ENCODE data around the gene DLK2.
"Not testable (repeated sequence)": the region's sequence is repeated elsewhere in the genome, so short reads cannot be mapped to it uniquely, and the experiment has no call there.

Gene DLK2, protein sequence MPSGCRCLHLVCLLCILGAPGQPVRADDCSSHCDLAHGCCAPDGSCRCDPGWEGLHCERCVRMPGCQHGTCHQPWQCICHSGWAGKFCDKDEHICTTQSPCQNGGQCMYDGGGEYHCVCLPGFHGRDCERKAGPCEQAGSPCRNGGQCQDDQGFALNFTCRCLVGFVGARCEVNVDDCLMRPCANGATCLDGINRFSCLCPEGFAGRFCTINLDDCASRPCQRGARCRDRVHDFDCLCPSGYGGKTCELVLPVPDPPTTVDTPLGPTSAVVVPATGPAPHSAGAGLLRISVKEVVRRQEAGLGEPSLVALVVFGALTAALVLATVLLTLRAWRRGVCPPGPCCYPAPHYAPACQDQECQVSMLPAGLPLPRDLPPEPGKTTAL

DNA sequence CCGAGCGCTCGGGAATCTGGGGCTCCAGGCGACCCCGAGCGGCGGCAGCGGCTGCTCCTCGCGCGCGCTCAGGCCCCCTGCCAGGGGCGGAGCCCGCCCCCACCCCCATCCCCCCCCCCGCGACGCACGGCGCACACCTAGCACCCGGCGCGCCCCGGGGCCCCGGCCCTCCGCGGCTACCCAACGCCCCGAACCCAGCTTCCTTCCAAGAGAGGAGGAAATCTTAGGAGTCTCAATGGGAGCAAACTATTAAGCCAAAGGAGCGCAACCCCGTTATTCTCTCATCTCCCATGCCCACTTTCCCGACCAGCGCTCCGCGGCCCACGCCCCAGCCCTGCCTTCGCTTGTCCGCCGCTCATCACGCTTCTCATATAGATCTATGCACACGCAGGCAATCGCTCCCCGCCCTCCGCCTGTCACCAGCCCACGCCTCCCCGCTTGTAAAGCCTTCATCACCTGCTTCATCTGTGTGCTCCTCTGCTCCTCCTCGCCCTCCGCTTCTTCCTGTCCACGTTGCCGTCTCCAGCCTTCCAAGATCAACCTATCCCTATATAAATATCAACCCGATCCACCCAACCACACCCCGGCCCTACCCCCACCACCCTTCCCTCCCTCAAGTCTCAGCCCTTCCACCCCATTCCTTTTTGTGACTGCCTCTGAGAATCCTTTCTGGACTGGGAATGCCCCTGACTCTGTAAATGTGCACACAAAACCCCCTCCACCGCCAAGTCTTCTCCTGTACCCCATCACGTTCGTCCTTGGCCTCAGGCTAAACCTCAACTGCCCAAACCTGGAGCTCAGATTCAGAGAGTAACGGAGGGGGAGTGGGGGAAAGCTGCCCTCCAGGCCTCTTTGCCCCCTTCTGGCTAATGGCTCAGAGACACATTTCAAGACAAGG is at the start of gene DLK2:
Gene DLK2 (minus strand): TSS at position 18 of the 898 bp plus-strand sequence. CDS start 723 bp downstream, outside the sequence.
- peak; percentile 47 for DNase-seq

DNA sequence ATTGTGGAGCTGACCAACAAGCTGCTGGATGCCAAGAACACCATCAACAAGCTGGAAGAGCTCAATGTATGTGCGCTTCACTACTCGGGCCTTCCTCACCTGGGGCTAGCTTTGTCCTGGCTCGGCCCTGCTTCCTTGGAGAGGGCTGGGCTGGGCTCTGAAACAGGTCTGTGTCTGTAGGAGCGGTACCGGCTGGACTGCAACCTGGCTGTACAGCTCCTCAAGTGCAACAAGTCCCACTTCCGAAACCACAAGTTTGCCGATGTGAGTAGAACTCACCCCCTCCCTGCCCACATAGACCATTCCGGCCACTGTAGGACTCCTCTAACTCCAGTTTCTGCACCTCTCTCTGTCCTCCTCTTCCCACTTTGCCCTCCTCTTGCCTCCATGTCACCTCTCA is 48.1 kb upstream of the DLK2 start:
- no peak for DNase-seq

DNA sequence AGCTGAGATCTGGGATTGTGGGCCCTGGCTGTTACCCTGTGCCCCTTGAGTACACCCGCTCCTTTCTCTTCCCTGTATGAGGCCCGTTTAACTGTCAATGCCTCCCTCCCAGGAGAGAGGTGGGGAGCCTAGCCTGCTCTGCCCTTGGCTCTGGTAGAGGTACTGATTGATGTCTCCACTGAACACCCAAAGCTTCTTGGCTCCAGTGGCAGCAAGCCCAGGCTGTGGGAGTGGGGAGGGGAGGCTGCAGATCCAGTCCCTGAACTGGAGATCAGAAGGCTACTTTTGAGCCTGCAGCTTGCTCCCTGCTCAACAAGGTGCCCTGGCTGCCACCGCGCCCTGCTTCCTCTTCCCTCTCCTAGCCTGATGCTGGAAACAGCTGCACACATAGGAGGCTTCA is 47.3 kb upstream of the DLK2 start:
- no peak for DNase-seq

DNA sequence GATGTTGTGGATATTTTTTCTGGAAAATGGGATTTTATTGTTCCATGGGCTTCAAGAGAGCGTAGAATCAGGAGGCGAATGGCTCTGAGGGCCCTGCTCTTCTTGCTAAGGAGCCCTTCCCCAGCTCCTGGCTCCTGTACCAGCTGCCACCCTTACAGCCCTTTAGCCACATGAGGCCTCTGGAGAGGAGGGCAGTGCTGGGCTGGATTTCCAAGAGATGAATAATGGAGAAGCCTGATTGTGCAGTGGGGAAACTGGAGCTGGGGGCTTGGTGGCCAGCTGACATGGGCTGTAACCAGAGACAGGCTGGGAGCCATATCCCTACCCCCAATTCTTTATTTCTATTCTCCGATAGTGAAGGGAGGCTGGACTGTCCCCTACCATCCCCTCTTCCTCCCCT is 45.6 kb upstream of the DLK2 start:
- DNase-seq, result no peak

DNA sequence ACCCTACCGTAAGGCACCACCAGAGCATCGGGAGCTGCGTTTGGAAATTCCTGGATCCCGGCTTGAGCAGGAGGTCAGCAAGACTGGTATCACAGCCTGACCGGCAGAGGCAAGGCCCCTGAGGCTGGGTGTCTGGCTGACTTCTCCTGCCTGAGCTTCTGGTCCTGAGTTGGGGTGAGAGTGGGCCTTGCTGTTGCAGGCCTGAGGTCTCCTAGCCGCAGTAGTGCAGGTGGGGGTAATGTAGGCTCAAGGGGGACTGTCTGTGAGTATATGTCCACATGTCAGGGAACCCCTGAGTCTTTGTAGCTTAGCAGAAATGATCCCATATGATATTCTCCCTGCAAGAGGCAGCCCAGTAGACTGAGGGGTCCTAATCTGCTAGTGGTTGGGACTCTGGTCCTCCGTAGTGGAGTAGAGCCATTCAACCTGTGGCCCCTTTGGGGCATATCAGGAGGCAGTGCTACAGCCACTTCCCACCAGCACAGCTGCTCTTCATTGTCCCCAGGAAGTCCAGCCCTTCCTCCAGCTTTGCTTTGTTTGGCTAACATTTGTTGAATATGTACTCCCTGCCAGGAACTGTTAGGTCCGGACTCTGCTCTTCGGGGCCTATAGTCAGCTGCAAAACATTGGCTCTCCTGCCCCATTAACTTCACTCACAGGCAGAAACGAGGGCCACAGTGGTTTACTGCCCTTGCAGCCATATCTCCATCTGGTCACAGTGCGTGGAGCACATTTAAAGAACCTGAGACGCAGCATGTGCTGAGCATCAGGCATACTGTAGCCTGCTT is 43.9 kb upstream of the DLK2 start:
- no peak for DNase-seq

- DNase-seq, result not testable (repeated sequence)
Measured at GRCh38 chr6:43498291-43498690, 42.9 kb upstream of the DLK2 start.

GRCh38 chr6:43497689-43498088 is 42.3 kb upstream of the DLK2 start:
- no peak for DNase-seq

DNA sequence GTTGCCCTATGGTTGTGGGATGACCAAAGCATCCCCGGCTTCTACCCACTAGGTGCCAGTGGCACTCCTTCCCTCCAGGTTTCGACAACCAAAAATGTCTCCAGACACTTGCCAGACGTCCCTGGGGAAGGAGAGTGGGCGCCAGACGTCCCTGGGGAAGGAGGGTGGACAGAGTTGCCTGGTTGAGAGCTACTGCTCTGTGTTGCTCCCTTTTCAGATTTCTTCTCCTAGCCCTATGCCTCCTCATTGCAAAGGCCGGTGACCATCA is 41.7 kb upstream of the DLK2 start:
- DNase-seq, result no peak

GRCh38 chr6:43496370-43497128 is 41.2 kb upstream of the DLK2 start:
- no peak for DNase-seq

GRCh38 chr6:43495409-43495941 is 40.1 kb upstream of the DLK2 start:
- no peak for DNase-seq

DNA sequence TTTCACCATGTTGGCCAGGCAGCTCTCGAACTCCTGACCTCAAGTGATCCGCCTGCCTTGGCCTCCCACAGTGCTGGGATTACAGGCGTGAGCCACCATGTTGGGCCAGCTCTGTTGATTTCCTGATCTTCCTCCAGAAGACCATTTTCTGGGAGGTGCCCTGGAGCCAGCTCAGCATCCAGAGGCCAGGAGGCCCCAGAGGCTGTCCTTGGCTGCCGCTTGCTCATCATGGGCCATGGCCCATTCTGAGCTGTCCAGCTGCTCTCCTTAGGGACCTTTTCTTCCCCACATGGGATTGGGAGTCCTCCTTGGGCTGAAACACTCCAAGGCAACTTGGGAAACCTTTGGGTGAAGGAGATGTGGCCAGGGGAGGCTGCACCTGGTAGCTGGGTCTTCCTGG is 39.4 kb upstream of the DLK2 start:
- DNase-seq, result no peak

GRCh38 chr6:43494321-43494720 is 39.0 kb upstream of the DLK2 start:
- no peak for DNase-seq

GRCh38 chr6:43493833-43494232 is 38.5 kb upstream of the DLK2 start:
- no peak for DNase-seq

DNA sequence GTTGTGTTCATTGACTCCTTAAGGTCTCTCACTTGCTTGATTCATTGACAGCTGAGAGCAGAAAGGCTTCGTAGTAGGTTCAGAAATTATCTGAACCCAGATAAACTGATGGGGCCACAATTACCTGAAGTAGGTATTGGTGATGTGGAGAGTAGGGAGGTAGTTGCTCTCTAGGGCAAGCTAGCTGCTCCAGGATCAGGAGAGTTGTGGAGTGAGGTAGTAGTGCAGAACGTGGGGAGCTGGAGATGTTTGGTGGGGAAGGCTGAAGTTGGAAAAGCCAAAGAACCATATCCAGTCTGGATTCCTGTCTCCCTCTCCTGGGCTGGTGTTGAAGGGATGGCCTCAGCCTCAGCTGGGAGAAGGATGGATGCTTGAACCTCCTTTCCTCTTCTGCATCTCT is 37.9 kb upstream of the DLK2 start:
- DNase-seq, result no peak

- no peak for DNase-seq
Measured at GRCh38 chr6:43492673-43493072, 37.3 kb upstream of the DLK2 start.

GRCh38 chr6:43491750-43492661 is 36.7 kb upstream of the DLK2 start:
- DNase-seq, result no peak

- DNase-seq, result no peak
Measured at GRCh38 chr6:43490523-43490939, 35.2 kb upstream of the DLK2 start.

DNA sequence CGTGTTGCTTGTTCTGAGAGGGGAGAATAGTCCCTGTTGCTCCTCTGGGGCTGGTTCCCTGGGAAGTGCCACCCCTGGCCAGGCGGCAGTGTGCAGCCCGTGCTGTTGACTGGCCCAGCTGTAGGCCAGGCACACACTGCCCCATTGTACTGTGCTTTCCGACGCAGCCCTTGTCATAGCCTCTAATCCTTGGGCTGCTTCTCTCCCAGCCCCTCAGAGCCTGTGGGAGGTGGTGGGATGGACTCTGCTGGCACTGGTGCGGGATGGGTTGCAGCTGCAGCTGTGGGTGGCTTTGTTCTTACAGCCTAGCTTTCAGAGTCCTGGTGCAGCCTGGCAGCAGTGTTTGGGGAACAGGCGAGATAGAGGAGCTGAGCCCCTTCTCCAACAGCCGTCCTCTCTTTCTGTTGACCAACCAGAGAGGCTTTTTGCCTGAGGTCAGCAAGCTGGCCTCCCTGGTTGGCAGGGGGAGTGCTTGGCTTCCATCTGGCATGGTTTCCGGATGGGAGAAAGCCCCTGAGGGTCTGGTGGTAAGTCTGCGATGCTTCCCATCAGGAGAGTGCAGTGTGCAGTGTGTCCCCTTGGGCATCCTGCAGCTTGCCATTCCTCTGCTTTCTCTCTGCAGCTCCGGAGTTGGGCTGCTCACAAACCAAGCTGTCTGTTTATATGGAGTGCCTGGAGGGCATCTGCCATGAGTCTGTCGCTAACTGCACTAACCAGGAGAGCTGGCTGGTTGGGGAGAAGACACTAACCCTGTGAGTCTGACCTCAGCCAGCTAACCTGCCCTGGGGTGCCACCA is 34.1 kb upstream of the DLK2 start:
- DNase-seq, result no peak

DNA sequence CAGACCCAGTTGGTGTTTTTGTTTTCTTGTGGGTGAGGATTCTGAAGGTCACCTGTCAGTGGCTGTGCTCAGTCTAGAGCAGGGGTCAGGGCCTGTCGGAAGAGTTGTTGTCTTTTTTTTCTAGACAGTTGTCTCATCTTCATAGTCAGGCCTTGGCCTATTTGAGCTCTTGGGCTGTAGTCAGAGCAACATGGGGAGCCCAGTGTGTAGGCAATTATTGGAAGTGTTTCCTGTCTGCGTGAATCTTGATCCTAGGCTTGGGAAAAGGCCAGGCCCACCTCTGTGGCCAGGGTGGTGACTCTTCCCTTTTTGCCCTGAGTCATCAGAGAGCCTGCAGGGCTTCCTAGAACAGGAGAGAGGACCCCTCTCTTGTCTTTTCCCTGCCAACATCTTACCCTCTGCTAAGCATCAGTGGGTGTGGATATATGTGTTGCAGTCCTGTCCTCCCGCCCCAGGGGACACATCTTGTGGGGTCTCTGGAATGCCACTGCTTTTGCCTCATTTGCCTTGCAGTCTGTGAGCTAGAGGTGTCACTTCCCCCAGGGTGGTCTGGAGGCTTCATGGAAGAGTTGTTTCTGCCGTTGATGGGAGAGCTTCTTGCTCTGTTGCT is 33.4 kb upstream of the DLK2 start:
- no peak for DNase-seq

All from stimulated activated CD4-positive, alpha-beta T cell treated with anti-CD3 and anti-CD28 coated beads, Interleukin-1b, Interleukin-23, amount 100 ng/mL, for 48 hours (primary cell).